KMS-11 (cell line): ENCODE data around the gene ADGRV1.
"Not testable (repeated sequence)": the region's sequence is repeated elsewhere in the genome, so short reads cannot be mapped to it uniquely, and the experiment has no call there.

Experiments
- H2AFZ ChIP-seq: fragments of 200-600 bp; sonication (generic); 2 replicates; pipeline ENCODE4 v1.6.1; 2016; ENCODE audit warnings: antibody characterized with exemption, mixed run types, low read depth
- H3K27ac ChIP-seq: fragments of 200-600 bp; sonication (generic); 2 replicates; pipeline ENCODE4 v1.6.1; 2016; ENCODE audit warnings: mild to moderate bottlenecking, mixed run types
- H3K27me3 ChIP-seq: fragments of 200-600 bp; sonication (generic); 2 replicates; pipeline ENCODE4 v1.6.1; 2017; ENCODE audit warnings: mild to moderate bottlenecking, low read depth, mixed run types, moderate library complexity; ENCODE audit not compliant: insufficient read depth
- H3K36me3 ChIP-seq: fragments of 200-600 bp; sonication (generic); 2 replicates; pipeline ENCODE4 v1.6.1; 2017; ENCODE audit warnings: mild to moderate bottlenecking, mixed run types; ENCODE audit not compliant: insufficient read depth
- H3K4me1 ChIP-seq: fragments of 200-600 bp; sonication (generic); 2 replicates; pipeline ENCODE4 v1.6.1; 2016; ENCODE audit warnings: mild to moderate bottlenecking, low read depth, mixed run types; ENCODE audit not compliant: poor library complexity, severe bottlenecking
- H3K4me2 ChIP-seq: fragments of 200-600 bp; sonication (generic); 2 replicates; pipeline ENCODE4 v1.7.0; 2016; ENCODE audit warnings: mild to moderate bottlenecking, mixed run types
- H3K4me3 ChIP-seq: fragments of 200-600 bp; sonication (generic); IDR thresholded peaks from 2 replicates; pipeline ENCODE4 v1.6.1; 2017; ENCODE audit warnings: low read depth, low read length, mixed read lengths; ENCODE audit not compliant: insufficient read depth
- H3K79me2 ChIP-seq: fragments of 200-600 bp; sonication (generic); 2 replicates; pipeline ENCODE4 v1.6.1; 2016; ENCODE audit warnings: low read depth, mixed run types; ENCODE audit not compliant: insufficient read depth
- H3K9ac ChIP-seq: fragments of 200-600 bp; sonication (generic); 2 replicates; pipeline ENCODE4 v1.6.1; 2016; ENCODE audit warnings: mild to moderate bottlenecking, mixed run types
- H4K20me1 ChIP-seq: fragments of 200-600 bp; sonication (generic); 2 replicates; pipeline ENCODE4 v1.6.1; 2016; ENCODE audit warnings: mild to moderate bottlenecking, mixed run types; ENCODE audit not compliant: insufficient read depth
- CTCF ChIP-seq: fragments of 200-600 bp; sonication (generic); conservative IDR thresholded peaks from 2 replicates; pipeline ENCODE4 v1.6.1; 2017; ENCODE audit warnings: low read depth, mild to moderate bottlenecking, antibody characterized with exemption, low read length, moderate library complexity, mixed read lengths

The ADGRV1 gene

GRCh38 chr5:91011029-91011428 is 452.4 kb downstream of the ADGRV1 start:
- no peaks in the 10 kb centered on the region for H3K79me2 ChIP-seq
- H3K4me2 ChIP-seq = no peak overlapping the region
- no peak overlapping the region for H3K9ac ChIP-seq
- no peak overlapping the region for H3K4me3 ChIP-seq
- H3K36me3 ChIP-seq = no peaks in the 10 kb centered on the region
- H2AFZ ChIP-seq = no peak overlapping the region
- H3K4me1 ChIP-seq = no peaks in the 10 kb centered on the region
- no peaks in the 10 kb centered on the region for H3K27me3 ChIP-seq
- H4K20me1 ChIP-seq = no peaks in the 10 kb centered on the region
- no peak for TF ChIP-seq CTCF
- H3K27ac ChIP-seq = no peak overlapping the region

- H3K9ac ChIP-seq, H3K36me3 ChIP-seq, H3K27me3 ChIP-seq, H3K27ac ChIP-seq, H3K4me1 ChIP-seq, H3K4me2 ChIP-seq, H4K20me1 ChIP-seq, H3K79me2 ChIP-seq, H3K4me3 ChIP-seq, H2AFZ ChIP-seq: not testable (repeated sequence)
Measured at GRCh38 chr5:91012867-91013266, 454.3 kb downstream of the ADGRV1 start.

- no peaks in the 10 kb centered on the region for H4K20me1 ChIP-seq
- no peaks in the 10 kb centered on the region for H3K4me1 ChIP-seq
- H3K36me3 ChIP-seq = no peaks in the 10 kb centered on the region
- no peak overlapping the region for H3K4me2 ChIP-seq
- H2AFZ ChIP-seq = no peak overlapping the region
- no peak overlapping the region for H3K27ac ChIP-seq
- no peak overlapping the region for H3K9ac ChIP-seq
- TF ChIP-seq CTCF = no peak
- no peaks in the 10 kb centered on the region for H3K27me3 ChIP-seq
- no peak overlapping the region for H3K4me3 ChIP-seq
- no peaks in the 10 kb centered on the region for H3K79me2 ChIP-seq
Measured at GRCh38 chr5:91016322-91016721, 457.7 kb downstream of the ADGRV1 start.

- H3K27me3 ChIP-seq = no peaks in the 10 kb centered on the region
- no peaks in the 10 kb centered on the region for H3K79me2 ChIP-seq
- no peak overlapping the region for H3K27ac ChIP-seq
- no peaks in the 10 kb centered on the region for H3K4me1 ChIP-seq
- no peaks in the 10 kb centered on the region for H3K36me3 ChIP-seq
- H4K20me1 ChIP-seq = no peaks in the 10 kb centered on the region
- H2AFZ ChIP-seq = no peak overlapping the region
- H3K4me3 ChIP-seq = no peak overlapping the region
- H3K4me2 ChIP-seq = no peak overlapping the region
- no peak for TF ChIP-seq CTCF
- no peak overlapping the region for H3K9ac ChIP-seq
Measured at GRCh38 chr5:91016954-91017700, 458.5 kb downstream of the ADGRV1 start.

GRCh38 chr5:91018200-91018599 is 459.6 kb downstream of the ADGRV1 start:
- no peaks in the 10 kb centered on the region for H3K36me3 ChIP-seq
- no peaks in the 10 kb centered on the region for H3K79me2 ChIP-seq
- H3K27me3 ChIP-seq = no peaks in the 10 kb centered on the region
- TF ChIP-seq CTCF = no peak
- H2AFZ ChIP-seq = no peak overlapping the region
- H3K9ac ChIP-seq = no peak overlapping the region
- H3K27ac ChIP-seq = no peak overlapping the region
- no peaks in the 10 kb centered on the region for H4K20me1 ChIP-seq
- no peak overlapping the region for H3K4me2 ChIP-seq
- no peaks in the 10 kb centered on the region for H3K4me1 ChIP-seq
- H3K4me3 ChIP-seq = no peak overlapping the region
